ENCODE results near the gene DLGAP1.

Gene DLGAP1

GRCh38 chr18:3885209-3885792, 569.8 kb downstream of the DLGAP1 start:
- DNase-seq, result no peak

GRCh38 chr18:3879836-3880120, 575.3 kb downstream of the DLGAP1 start:
- DNase-seq, result no peak

- DNase-seq, result no peak
These were observed 575.8 kb downstream of the DLGAP1 start for GRCh38 chr18:3879114-3879835.

- DNase-seq, result no peak
These were observed 576.7 kb downstream of the DLGAP1 start for GRCh38 chr18:3878401-3878800.

GRCh38 chr18:3877678-3878077, 577.4 kb downstream of the DLGAP1 start:
- DNase-seq, result no peak

- DNase-seq, result no peak
These were observed 579.1 kb downstream of the DLGAP1 start for GRCh38 chr18:3875961-3876360.

- DNase-seq, result no peak
These were observed 579.7 kb downstream of the DLGAP1 start for GRCh38 chr18:3875376-3875775.

- no peak for DNase-seq
These were observed 580.5 kb downstream of the DLGAP1 start for GRCh38 chr18:3874581-3874980.

GRCh38 chr18:3874125-3874524, 581.0 kb downstream of the DLGAP1 start:
- no peak for DNase-seq

- DNase-seq, result no peak
These were observed 581.4 kb downstream of the DLGAP1 start for GRCh38 chr18:3873698-3874097.

- no peak for DNase-seq
These were observed 581.9 kb downstream of the DLGAP1 start for GRCh38 chr18:3873211-3873610.

- no peak for DNase-seq
These were observed 582.5 kb downstream of the DLGAP1 start for GRCh38 chr18:3872641-3873040.

- no peak for DNase-seq
These were observed 583.4 kb downstream of the DLGAP1 start for GRCh38 chr18:3871687-3872086.

GRCh38 chr18:3870914-3871313, 584.2 kb downstream of the DLGAP1 start:
- no peak for DNase-seq

GRCh38 chr18:3869848-3870247, 585.3 kb downstream of the DLGAP1 start:
- DNase-seq, result no peak

- no peak for DNase-seq
These were observed 587.2 kb downstream of the DLGAP1 start for GRCh38 chr18:3867864-3868311.

GRCh38 chr18:3867236-3867635, 587.9 kb downstream of the DLGAP1 start:
- no peak for DNase-seq

- no peak for DNase-seq
These were observed 590.3 kb downstream of the DLGAP1 start for GRCh38 chr18:3864669-3865298.

- no peak for DNase-seq
These were observed 591.5 kb downstream of the DLGAP1 start for GRCh38 chr18:3863593-3863992.

GRCh38 chr18:3863006-3863405, 592.1 kb downstream of the DLGAP1 start:
- no peak for DNase-seq

GRCh38 chr18:3861495-3861894, 593.6 kb downstream of the DLGAP1 start:
- no peak for DNase-seq

GRCh38 chr18:3857544-3857943, 597.6 kb downstream of the DLGAP1 start:
- DNase-seq, result no peak

- no peak for DNase-seq
These were observed 599.1 kb downstream of the DLGAP1 start for GRCh38 chr18:3855966-3856365.

- no peak for DNase-seq
These were observed 602.8 kb downstream of the DLGAP1 start for GRCh38 chr18:3852321-3852720.

GRCh38 chr18:3851159-3851558, 603.9 kb downstream of the DLGAP1 start:
- no peak for DNase-seq

Data from activated effector memory CD4-positive, alpha-beta T cell treated with anti-CD3 and anti-CD28 coated beads, Interleukin-2, amount 50 U/mL, for 16 hours (primary cell).